ENCODE measurements around the gene USP43.

USP43 gene

DNA sequence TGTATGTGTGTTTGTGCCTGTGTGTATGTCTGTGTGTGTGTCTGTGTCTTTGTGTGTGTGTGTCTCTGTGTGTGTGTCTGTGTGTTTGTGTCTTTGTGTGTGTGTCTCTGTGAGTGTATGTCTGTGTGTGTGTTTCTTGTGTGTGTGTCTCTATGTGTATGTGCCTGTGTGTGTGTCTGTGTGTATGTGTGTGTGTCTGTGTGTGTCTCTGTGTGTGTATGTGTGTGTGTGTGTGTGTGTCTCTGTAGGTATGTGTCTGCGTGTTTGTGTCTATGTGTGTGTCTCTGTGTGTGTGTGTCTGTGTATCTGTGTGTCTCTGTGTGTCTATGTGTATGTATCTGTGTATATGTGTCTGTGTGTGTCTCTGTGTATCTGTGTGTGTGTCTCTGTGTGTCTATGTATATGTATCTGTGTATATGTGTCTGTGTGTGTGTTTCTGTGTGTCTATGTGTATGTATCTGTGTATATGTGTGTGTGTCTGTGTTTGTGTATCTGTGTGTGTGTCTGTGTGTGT, 70.2 kb downstream of the USP43 start:
- no peak for DNase-seq

DNA sequence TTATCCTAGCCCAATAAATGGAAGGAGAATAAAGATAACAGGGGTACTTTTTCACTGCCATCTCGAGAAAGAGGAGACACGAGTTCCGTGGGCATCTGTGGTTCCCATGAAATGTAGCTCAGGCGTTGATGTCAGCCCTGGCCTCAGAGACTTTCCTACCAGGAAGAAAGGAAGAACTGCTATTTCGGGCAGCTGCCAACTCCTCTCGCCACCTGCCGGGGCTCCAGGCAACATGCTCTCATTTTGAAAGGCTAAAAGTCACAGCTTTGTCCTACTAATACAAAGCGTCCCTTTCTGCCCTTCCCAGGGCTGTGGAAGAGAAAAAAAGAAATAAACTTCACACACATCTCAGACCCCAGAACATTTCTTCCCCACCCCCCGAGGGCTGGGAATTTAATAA, 80.3 kb downstream of the USP43 start:
- DNase-seq: no peak

- DNase-seq: no peak
Observed at GRCh38 chr17:9726291-9726690, 81.0 kb downstream of the USP43 start.

DNA sequence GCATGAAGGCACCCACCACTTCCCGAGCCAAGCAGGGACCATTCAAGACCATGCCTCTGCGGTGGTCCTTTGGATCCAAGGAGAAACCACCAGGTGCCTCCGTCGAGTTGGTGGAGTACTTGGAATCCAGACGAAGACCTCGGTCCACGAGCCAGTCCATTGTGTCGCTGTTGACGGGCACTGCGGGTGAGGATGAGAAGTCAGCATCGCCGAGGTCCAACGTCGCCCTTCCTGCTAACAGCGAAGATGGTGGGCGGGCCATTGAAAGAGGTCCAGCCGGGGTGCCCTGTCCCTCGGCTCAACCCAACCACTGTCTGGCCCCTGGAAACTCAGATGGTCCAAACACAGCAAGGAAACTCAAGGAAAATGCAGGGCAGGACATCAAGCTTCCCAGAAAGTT, 82.7 kb downstream of the USP43 start:
- DNase-seq: no peak

DNA sequence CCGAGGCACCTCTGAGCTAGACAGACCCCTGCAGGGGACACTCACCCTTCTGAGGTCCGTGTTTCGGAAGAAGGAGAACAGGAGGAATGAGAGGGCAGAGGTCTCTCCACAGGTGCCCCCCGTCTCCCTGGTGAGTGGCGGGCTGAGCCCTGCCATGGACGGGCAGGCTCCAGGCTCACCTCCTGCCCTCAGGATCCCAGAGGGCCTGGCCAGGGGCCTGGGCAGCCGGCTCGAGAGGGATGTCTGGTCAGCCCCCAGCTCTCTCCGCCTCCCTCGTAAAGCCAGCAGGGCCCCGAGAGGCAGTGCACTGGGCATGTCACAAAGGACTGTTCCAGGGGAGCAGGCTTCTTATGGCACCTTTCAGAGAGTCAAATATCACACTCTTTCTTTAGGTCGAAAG, 83.2 kb downstream of the USP43 start:
- no peak for DNase-seq

DNA sequence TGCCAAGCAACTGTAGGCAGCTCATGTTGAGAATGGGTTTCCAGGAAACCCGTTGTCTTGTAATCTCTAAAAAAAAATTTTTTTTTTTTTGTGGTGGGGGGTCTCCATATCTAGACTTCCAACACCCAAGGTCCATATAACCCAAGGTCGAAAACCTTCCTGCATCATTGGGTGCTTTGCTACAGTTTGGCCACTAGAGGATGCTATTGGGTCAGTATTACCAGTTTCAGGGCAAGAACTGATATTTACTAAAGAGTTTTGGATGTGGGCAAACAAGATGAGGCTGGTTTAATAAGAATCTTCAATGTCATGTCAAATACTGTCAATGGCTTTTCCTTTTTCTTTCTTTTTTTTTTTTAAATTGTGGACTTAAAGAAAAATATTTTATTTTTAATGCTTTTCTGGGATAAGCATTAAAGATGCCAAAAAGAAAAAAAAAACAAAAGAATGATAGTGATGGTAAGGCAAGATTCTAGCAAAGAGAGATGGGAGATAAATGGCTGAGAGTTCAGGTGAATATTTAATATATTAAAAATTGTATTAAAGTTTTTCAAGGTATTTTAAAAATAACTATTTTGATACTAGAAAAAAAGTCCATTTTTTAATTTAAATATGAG, 83.8 kb downstream of the USP43 start:
- DNase-seq: peak; percentile 58

DNA sequence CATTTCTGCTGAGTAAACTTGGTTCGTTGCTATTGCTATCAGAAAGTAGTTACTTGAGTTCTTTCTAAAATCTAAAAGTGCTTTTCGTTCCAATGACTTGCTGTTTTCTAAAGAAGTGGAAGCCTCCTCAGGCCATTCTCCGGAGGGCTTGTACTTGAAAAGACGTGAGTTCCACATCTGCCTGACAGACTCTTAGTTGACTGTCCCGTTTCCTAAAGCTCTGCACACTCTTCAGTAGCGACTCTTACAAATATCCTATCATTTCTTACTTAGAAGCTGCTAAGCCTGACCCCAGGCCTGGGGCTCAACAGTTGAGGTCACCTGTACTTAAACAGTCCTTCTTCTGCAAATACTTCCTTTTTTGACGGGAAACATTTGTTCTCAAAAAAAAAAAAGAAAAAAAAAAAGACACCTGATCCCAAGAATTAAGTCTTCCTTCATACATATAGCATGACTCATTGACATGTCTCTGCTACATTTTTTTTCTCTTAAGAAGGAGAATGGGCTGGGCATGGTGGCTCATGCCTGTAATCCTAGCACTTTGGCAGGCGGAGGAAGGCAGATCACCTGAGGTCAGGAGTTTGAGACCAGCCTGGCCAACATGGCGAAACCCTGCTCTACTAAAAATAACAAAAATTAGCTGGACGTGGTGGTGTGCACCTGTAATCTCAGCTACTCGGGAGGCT, 84.6 kb downstream of the USP43 start:
- no peak for DNase-seq

DNA sequence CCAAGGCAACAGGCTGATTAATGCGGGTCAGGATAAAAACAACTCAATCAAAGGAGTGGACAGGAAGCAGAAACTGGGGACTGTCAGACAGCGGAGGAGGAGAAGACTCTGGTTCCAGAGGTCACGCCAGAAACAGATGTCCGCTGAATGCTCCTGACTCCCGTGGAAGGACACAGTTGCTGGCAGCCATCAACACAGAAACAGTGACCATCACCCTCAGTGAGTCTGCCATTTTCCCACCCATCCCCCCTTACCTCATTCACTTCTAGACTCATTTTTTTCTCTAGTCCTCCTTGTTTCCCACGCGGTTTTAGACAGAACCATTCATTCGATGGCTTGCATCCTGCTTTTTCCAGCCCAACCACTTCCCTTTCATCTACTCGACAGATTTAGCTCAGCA, 105.2 kb downstream of the USP43 start:
- DNase-seq: no peak

DNA sequence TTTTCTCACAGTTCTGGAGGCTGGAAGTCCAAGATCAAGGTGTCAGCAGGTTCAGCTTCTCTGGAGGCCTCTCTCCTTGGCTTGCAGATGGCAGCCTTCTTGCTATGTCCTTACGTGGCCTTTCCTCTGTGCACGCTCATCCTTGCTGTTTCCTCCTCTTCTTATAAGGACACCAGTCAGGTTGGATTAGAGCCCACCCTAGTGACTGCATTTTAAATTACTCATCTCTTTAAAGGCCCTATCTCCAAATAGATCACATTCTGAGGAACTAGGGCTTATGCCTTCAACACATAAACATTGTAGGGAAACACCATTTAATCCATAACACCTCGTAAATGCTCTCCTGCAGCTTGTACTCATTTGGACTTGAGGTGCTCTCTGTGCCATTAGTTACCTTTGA, 109.8 kb downstream of the USP43 start:
- DNase-seq: no peak

- no peak for DNase-seq
Observed at GRCh38 chr17:9760266-9760665, 114.9 kb downstream of the USP43 start.

DNA sequence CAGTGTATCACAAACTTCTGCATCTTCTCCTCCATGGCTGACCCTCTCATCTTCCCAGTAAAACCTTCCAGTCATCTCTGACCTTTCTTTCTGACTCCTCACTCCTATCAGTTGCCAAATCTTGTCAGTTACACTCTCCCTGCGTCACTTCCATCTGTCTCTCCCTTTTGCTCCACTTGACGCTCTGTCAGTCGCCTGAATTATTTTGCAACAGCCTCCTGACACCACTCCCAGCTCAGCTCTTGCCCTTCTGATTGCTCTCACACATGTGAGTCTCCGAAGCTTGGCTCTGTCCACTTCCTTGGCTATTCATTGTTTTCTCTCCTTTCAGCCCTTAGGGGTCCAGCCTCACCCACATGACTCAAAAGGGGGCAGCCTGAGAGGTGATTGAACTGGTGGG, 118.3 kb downstream of the USP43 start:
- DNase-seq: no peak

GRCh38 chr17:9765322-9765721, 120.0 kb downstream of the USP43 start:
- DNase-seq: no peak

- no peak for DNase-seq
Observed at GRCh38 chr17:9766970-9767369, 121.7 kb downstream of the USP43 start.

DNA sequence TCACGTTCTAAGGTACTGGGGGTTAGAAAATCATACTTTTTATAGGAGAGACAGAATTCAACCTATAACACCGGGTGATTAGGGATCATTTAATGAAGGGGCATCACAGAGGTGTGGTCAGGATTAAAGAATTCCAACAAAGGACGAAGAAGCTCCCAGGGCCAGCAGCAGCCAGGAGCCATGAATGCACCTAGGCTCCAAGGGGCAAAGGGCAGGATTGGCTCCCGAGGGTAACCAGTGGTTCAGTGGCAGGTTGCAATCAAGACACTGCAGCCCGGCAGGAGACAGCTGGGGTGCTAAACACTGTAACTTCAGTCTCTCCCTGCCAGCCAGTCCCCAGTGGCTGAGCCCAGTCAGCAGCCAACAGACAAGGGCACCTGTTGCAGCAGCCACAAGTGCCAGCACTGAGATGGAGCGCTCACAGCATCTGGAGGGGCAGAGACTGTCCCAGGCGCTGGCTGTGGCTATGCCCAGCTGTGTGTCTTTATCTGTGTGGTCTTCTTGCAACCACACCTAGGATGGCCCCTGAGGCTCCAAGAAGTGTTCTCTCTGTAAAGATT, 122.2 kb downstream of the USP43 start:
- DNase-seq: no peak

GRCh38 chr17:9768381-9768934, 123.1 kb downstream of the USP43 start:
- peak; percentile 55 for DNase-seq

- DNase-seq: no peak
Observed at GRCh38 chr17:9769036-9769695, 123.8 kb downstream of the USP43 start.

DNA sequence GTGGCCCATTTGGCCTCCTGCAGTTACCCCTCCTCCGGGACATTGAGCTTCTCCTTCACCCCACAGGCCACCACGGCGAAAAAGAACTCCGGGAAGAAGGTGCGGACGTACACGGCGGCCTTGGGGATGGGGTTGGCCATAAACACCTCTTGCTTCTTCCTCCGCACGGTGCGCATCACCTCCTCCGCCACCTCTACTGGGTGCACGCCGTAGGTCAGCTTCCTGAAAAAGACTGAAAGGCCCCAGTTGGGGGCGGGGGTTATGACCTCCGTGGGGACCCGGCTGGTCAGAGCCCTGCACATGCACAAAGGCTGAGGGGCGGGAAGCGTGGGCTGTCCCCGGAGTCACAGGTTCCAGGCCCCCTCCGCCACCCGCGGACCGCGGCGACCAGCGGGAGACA, 126.1 kb downstream of the USP43 start:
- no peak for DNase-seq

DNA sequence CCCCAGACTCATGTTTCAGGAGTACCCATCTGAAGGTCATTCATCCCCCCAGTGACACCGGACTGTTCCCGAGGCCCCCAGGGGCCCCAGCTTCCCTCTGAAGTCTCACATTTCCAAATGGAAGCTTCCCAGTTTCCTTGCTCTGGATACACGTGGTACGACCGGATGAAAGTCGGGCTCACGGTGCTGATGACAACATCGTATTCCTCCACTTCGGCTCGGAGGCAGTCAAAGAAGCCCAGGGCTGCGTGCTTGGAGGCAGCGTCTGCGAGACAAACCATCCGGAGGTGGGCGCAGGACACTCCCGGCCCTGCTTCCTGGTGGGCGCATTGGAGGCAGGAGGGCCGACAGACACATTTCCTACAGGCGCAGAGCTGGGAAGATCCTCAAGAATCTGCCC, 127.3 kb downstream of the USP43 start:
- no peak for DNase-seq

DNA sequence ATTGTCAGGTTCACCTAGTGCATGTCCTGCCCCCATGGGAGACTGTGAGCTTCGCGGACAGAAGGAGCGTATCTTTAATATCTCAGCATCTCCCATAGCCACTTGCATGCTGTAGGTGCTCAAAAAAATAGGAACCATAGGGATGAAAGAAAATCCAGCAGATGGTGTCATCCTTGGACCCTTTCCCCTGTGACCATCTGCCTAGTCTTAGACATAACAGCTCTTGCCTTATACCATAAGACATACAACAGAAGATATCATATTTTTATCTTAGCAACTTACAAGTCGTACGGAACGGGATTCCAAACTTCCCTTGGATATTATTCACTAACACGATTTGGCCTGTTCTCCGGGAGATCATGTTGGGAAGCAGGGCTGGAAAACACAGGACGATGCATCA, 131.6 kb downstream of the USP43 start:
- DNase-seq: no peak
